HG03521 (cell line): ENCODE measurements around the gene AGXT2.
"Not testable (repeated sequence)": the region's sequence is repeated elsewhere in the genome, so short reads cannot be mapped to it uniquely, and the experiment has no call there.

ENCODE experiments used
- ATAC-seq: cut with Tn5 transposase; IDR thresholded peaks from one replicate; pipeline ENCODE4 v1.9.1; 2021; ENCODE audit warnings: mild to moderate bottlenecking, moderate library complexity; ENCODE audit not compliant: unreplicated experiment

AGXT2 gene

GRCh38 chr5:35056686-35057085, 8.9 kb upstream of the AGXT2 start:
- ATAC-seq: no peak

- no peak for ATAC-seq
Observed at GRCh38 chr5:35052838-35053237, 5.1 kb upstream of the AGXT2 start.

GRCh38 chr5:35050541-35051126, 2.9 kb upstream of the AGXT2 start:
- no peak for ATAC-seq

GRCh38 chr5:35048910-35049309, 1.2 kb upstream of the AGXT2 start:
- no peak for ATAC-seq

GRCh38 chr5:35046774-35047173, 975 bp downstream of the AGXT2 start:
- ATAC-seq: no peak

GRCh38 chr5:35045280-35045679, 2.5 kb downstream of the AGXT2 start:
- no peak for ATAC-seq

GRCh38 chr5:35044649-35045048, 3.1 kb downstream of the AGXT2 start:
- ATAC-seq: no peak

- ATAC-seq: no peak
Observed at GRCh38 chr5:35042781-35043180, 5.0 kb downstream of the AGXT2 start.

- no peak for ATAC-seq
Observed at GRCh38 chr5:35041261-35041660, 6.5 kb downstream of the AGXT2 start.

- ATAC-seq: no peak
Observed at GRCh38 chr5:35038891-35039290, 8.9 kb downstream of the AGXT2 start.

GRCh38 chr5:35036536-35036935, 11.2 kb downstream of the AGXT2 start:
- no peak for ATAC-seq

GRCh38 chr5:35035929-35036328, 11.8 kb downstream of the AGXT2 start:
- ATAC-seq: not testable (repeated sequence)

- ATAC-seq: no peak
Observed at GRCh38 chr5:35035271-35035670, 12.5 kb downstream of the AGXT2 start.

GRCh38 chr5:35032356-35032755, 15.4 kb downstream of the AGXT2 start:
- ATAC-seq: no peak

- no peak for ATAC-seq
Observed at GRCh38 chr5:35031276-35031675, 16.5 kb downstream of the AGXT2 start.

GRCh38 chr5:35030426-35031100, 17.2 kb downstream of the AGXT2 start:
- ATAC-seq: no peak

- no peak for ATAC-seq
Observed at GRCh38 chr5:35029333-35029732, 18.4 kb downstream of the AGXT2 start.

GRCh38 chr5:35026941-35027340, 20.8 kb downstream of the AGXT2 start:
- no peak for ATAC-seq

GRCh38 chr5:35026280-35026840, 21.4 kb downstream of the AGXT2 start:
- no peak for ATAC-seq

GRCh38 chr5:35024911-35025510, 22.7 kb downstream of the AGXT2 start:
- no peak for ATAC-seq

GRCh38 chr5:35023391-35024178, 24.2 kb downstream of the AGXT2 start:
- no peak for ATAC-seq
